Motor neuron (in vitro differentiated cells): ENCODE measurements around the gene JAK3. TPM values are rescaled to one million over a fixed set of nuclear protein-coding genes. Genes with fewer than 3 reads are reported as not detected.

Source experiments
- total RNA-seq, 8 experiments: library from RNA; unstranded; fragments of 300-600 nt; gene quantifications; 2 replicates each; pipeline versions ENCODE4 v1.2.3 to v1.2.4, GENCODE V29; 2022

The JAK3 gene
- total RNA-seq, 8 experiments from 2014 or later: 1.2 to 9.8 (median 2.8) TPM

Other genes starting within 250 kb of the JAK3 start
- gene UNC13A, start 159.6 kb downstream of the JAK3 start, total RNA-seq: 10 to 100 TPM in 5 of 8 experiments, 1 to 10 TPM in 3; 1.4 to 27.6 (median 18.3) TPM
- 10 to 100 TPM; 11.2 to 49.8 (median 26.8) TPM for gene MAP1S, start 128.5 kb downstream of the JAK3 start, total RNA-seq
- gene FCHO1, start 96.5 kb downstream of the JAK3 start, total RNA-seq: 10 to 100 TPM in 5 of 8 experiments, 1 to 10 TPM in 3; 2.7 to 16.8 (median 11.9) TPM
- 1 to 10 TPM in 4 of 8 experiments, under 1 TPM in 2, not detected in 2; 0.09 to 2.7 (median 1.2) TPM for gene B3GNT3, start 52.8 kb downstream of the JAK3 start, total RNA-seq
- gene INSL3, start 26.5 kb downstream of the JAK3 start, total RNA-seq: 1 to 10 TPM in 1 of 8 experiments, under 1 TPM in 3, not detected in 4; 0.38 to 1.6 (median 0.55) TPM
- gene RPL18A, start 11.9 kb upstream of the JAK3 start, total RNA-seq: 1,000 to 10,000 TPM; 1,644 to 3,505 (median 2,481) TPM
- 1 to 10 TPM in 2 of 8 experiments, under 1 TPM in 4, not detected in 2; 0.05 to 4.2 (median 0.36) TPM for gene SLC5A5, start 24.0 kb upstream of the JAK3 start, total RNA-seq
- 100 to 1,000 TPM in 1 of 8 experiments, 10 to 100 TPM in 7; 39.0 to 116 (median 63.1) TPM for gene CCDC124, start 85.0 kb upstream of the JAK3 start, total RNA-seq
- 10 to 100 TPM in 4 of 8 experiments, 1 to 10 TPM in 1, under 1 TPM in 3; 0.10 to 22.3 (median 8.8) TPM for gene KCNN1, start 119.1 kb upstream of the JAK3 start, total RNA-seq
- 10 to 100 TPM in 2 of 8 experiments, 1 to 10 TPM in 5, under 1 TPM in 1; 0.79 to 18.2 (median 5.4) TPM for gene ARRDC2, start 160.2 kb upstream of the JAK3 start, total RNA-seq
- 1 to 10 TPM in 1 of 8 experiments, under 1 TPM in 5, not detected in 2; 0.05 to 1.2 (median 0.23) TPM for gene IL12RB1, start 239.0 kb upstream of the JAK3 start, total RNA-seq
- gene MAST3, start 249.8 kb upstream of the JAK3 start, total RNA-seq: 10 to 100 TPM in 1 of 8 experiments, 1 to 10 TPM in 7; 3.3 to 11.7 (median 5.8) TPM